GM15510 (cell line): ENCODE measurements around the gene TP53BP2.

Experiments used
- POLR2A ChIP-seq: IDR thresholded peaks from 3 replicates; pipeline ENCODE4 v1.6.1; 2011; ENCODE audit warnings: borderline replicate concordance; ENCODE audit not compliant: insufficient read length; ENCODE audit errors: extremely low read depth

The TP53BP2 gene

GRCh38 chr1:223765036-223765718 lies 80.6 kb downstream of the TP53BP2 start:
- TF ChIP-seq POLR2A: no peak

- no peak for TF ChIP-seq POLR2A
These were observed 81.9 kb downstream of the TP53BP2 start for GRCh38 chr1:223763881-223764280.

GRCh38 chr1:223763251-223763650 lies 82.5 kb downstream of the TP53BP2 start:
- TF ChIP-seq POLR2A: no peak

GRCh38 chr1:223761411-223761810 lies 84.3 kb downstream of the TP53BP2 start:
- TF ChIP-seq POLR2A: no peak

- no peak for TF ChIP-seq POLR2A
These were observed 84.9 kb downstream of the TP53BP2 start for GRCh38 chr1:223760833-223761232.

GRCh38 chr1:223759273-223759672 lies 86.5 kb downstream of the TP53BP2 start:
- TF ChIP-seq POLR2A: no peak

- TF ChIP-seq POLR2A: no peak
These were observed 87.0 kb downstream of the TP53BP2 start for GRCh38 chr1:223758734-223759133.

GRCh38 chr1:223756806-223757700 lies 88.7 kb downstream of the TP53BP2 start:
- TF ChIP-seq POLR2A: no peak

GRCh38 chr1:223755992-223756775 lies 89.6 kb downstream of the TP53BP2 start:
- no peak for TF ChIP-seq POLR2A

DNA sequence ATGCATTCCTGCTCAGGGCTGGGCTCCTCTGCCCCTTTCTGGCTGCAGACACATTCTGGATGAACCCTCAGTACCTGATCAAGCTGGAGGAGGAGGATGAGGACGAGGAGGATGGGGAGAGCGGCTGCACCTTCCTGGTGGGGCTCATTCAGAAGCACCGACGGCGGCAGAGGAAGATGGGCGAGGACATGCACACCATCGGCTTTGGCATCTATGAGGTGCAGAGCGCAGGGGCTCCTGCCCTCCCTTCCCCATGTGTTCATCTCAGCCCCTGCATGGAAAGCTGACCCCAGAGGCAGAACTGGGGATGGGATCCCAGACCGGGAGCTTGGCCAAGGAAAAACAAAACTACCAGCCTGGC lies 90.3 kb downstream of the TP53BP2 start:
- no peak for TF ChIP-seq POLR2A

GRCh38 chr1:223754681-223755431 lies 90.9 kb downstream of the TP53BP2 start:
- TF ChIP-seq POLR2A: no peak

DNA sequence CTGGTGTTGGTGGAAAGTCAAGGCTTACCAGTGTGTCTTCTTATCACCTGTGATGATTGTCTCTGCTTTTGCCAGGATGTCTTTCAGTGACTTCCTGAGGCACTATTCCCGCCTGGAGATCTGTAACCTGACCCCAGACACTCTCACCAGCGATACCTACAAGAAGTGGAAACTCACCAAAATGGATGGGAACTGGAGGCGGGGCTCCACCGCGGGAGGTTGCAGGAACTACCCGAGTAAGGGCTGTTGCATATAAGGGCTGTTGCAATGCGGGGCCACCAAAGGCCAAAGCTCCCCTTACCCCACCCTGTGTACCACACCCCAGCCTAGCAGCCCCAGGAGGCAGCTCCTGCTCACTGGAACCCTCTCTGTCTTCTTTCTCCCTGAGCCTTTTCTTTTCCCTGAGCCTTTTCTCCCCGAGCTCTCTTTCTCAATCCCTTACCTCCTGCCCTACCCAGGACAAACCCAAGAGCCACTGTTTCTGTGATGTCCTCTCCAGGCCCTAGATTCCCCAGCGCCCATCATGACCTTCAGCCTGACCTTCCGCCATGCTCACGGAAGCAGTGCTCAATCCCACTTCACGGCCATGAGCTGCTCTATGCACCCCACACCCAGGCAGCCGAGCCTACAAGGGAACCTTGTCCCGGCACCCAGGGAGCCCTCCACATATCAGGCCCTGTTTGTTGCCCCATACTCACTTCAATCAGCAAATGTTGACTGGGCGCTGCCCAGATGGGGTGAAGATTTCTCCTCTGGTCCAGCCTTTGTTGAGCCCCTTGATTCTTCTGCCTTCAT lies 92.8 kb downstream of the TP53BP2 start:
- TF ChIP-seq POLR2A: no peak

- no peak for TF ChIP-seq POLR2A
These were observed 94.1 kb downstream of the TP53BP2 start for GRCh38 chr1:223751696-223752095.
